Right renal pelvis (tissue), 4 donors: Measurements from ENCODE around the gene SLC35F3. TPM values are rescaled to one million over a fixed set of nuclear protein-coding genes. Genes with fewer than 3 reads are reported as not detected.
"Not testable (repeated sequence)": the region's sequence is repeated elsewhere in the genome, so short reads cannot be mapped to it uniquely, and the experiment has no call there.

Source experiments
- DNase-seq, 4 donors: peaks; one replicate each; pipeline ENCODE4 v3.0.0-alpha.2; 2013; ENCODE audit warnings: low read depth in 4 of 4, low spot score in 3 of 4, missing footprints in 1 of 4
- polyA plus RNA-seq, 4 donors: library from polyadenylated mRNA; unstranded; fragments of 120-200 nt; gene quantifications; one replicate each; pipeline ENCODE4 v1.2.1, GENCODE V29; 2013; ENCODE audit not compliant: insufficient read length in 4 of 4

Gene SLC35F3
- polyA plus RNA-seq, 4 donors: 0.55 to 0.93 (median 0.73) TPM

- DNase-seq: no peak
Observed at GRCh38 chr1:234170067-234170466, 265.6 kb downstream of the SLC35F3 start.

- DNase-seq: no peak
Observed at GRCh38 chr1:234170622-234171021, 266.1 kb downstream of the SLC35F3 start.

- no peak for DNase-seq
Observed at GRCh38 chr1:234173968-234174367, 269.5 kb downstream of the SLC35F3 start.

- DNase-seq: no peak
Observed at GRCh38 chr1:234175363-234175762, 270.9 kb downstream of the SLC35F3 start.

- no peak for DNase-seq
Observed at GRCh38 chr1:234176000-234176399, 271.5 kb downstream of the SLC35F3 start.

GRCh38 chr1:234176847-234177246 lies 272.4 kb downstream of the SLC35F3 start:
- not testable (repeated sequence) for DNase-seq

- DNase-seq: no peak
Observed at GRCh38 chr1:234185438-234185837, 281.0 kb downstream of the SLC35F3 start.

GRCh38 chr1:234186037-234186688 lies 281.7 kb downstream of the SLC35F3 start:
- no peak for DNase-seq

- no peak for DNase-seq
Observed at GRCh38 chr1:234188454-234188792, 283.9 kb downstream of the SLC35F3 start.

GRCh38 chr1:234197839-234198238 lies 293.4 kb downstream of the SLC35F3 start:
- no peak for DNase-seq

GRCh38 chr1:234199476-234200127 lies 295.1 kb downstream of the SLC35F3 start:
- DNase-seq: no peak

- no peak for DNase-seq
Observed at GRCh38 chr1:234200566-234200965, 296.1 kb downstream of the SLC35F3 start.

- DNase-seq: no peak
Observed at GRCh38 chr1:234201600-234201999, 297.1 kb downstream of the SLC35F3 start.

GRCh38 chr1:234205966-234206365 lies 301.5 kb downstream of the SLC35F3 start:
- no peak for DNase-seq

GRCh38 chr1:234206651-234207284 lies 302.3 kb downstream of the SLC35F3 start:
- DNase-seq: no peak

- DNase-seq: no peak
Observed at GRCh38 chr1:234208351-234208750, 303.9 kb downstream of the SLC35F3 start.

GRCh38 chr1:234208791-234209190 lies 304.3 kb downstream of the SLC35F3 start:
- DNase-seq: no peak

GRCh38 chr1:234210429-234210828 lies 306.0 kb downstream of the SLC35F3 start:
- DNase-seq: not testable (repeated sequence)

GRCh38 chr1:234211855-234212254 lies 307.4 kb downstream of the SLC35F3 start:
- DNase-seq: not testable (repeated sequence)

- DNase-seq: peak in 1 of 4 donors; percentile 15
Observed at GRCh38 chr1:234212764-234213657, 308.5 kb downstream of the SLC35F3 start.

GRCh38 chr1:234213658-234214128 lies 309.2 kb downstream of the SLC35F3 start:
- no peak for DNase-seq
